Smooth muscle cell (in vitro differentiated cells): ENCODE data around the gene CSNK2A3. TPM values are rescaled to one million over a fixed set of nuclear protein-coding genes. Genes with fewer than 3 reads are reported as not detected.

Experiments used
- DNase-seq: peaks from one replicate; lab custom pipeline; 2025; ENCODE audit not compliant: unreplicated experiment; lab: John Stamatoyannopoulos, UW
- H2AFZ ChIP-seq: fragments of 200-600 bp; sonication (generic); 2 replicates; pipeline ENCODE4 v1.6.0; 2016; ENCODE audit warnings: antibody characterized with exemption, low read depth, mild to moderate bottlenecking
- H3F3A ChIP-seq: fragments of 200-600 bp; sonication (generic); 2 replicates; pipeline ENCODE4 v1.6.0; 2017; ENCODE audit warnings: antibody characterized with exemption, low read depth
- H3K27ac ChIP-seq: fragments of 200-600 bp; sonication (generic); 2 replicates; pipeline ENCODE4 v1.5.1; 2016; ENCODE audit warnings: low read depth, mild to moderate bottlenecking
- H3K27me3 ChIP-seq: fragments of 200-600 bp; sonication (generic); 2 replicates; pipeline ENCODE4 v1.6.1; 2016; ENCODE audit warnings: low read depth, mild to moderate bottlenecking
- H3K36me3 ChIP-seq: fragments of 200-600 bp; sonication (generic); 2 replicates; pipeline ENCODE4 v1.5.1; 2016; ENCODE audit warnings: low read depth
- H3K4me1 ChIP-seq: fragments of 200-600 bp; sonication (generic); 2 replicates; pipeline ENCODE4 v1.5.1; 2016; ENCODE audit warnings: low read depth
- H3K4me2 ChIP-seq: fragments of 200-600 bp; sonication (generic); 2 replicates; pipeline ENCODE4 v1.6.0; 2016; ENCODE audit warnings: mild to moderate bottlenecking
- H3K4me3 ChIP-seq: fragments of 200-600 bp; sonication (generic); 2 replicates; pipeline ENCODE4 v1.5.1; 2016; ENCODE audit warnings: mild to moderate bottlenecking
- H3K79me2 ChIP-seq: fragments of 200-600 bp; sonication (generic); 2 replicates; pipeline ENCODE4 v1.6.0; 2016; ENCODE audit warnings: low read depth, mild to moderate bottlenecking
- H3K9ac ChIP-seq: fragments of 200-600 bp; sonication (generic); 2 replicates; pipeline ENCODE4 v1.6.0; 2016; ENCODE audit warnings: low read depth
- H3K9me3 ChIP-seq: fragments of 200-600 bp; sonication (generic); replicated peaks from 2 replicates; pipeline ENCODE4 v1.5.1; 2016; ENCODE audit warnings: low read depth
- H4K20me1 ChIP-seq: fragments of 200-600 bp; sonication (generic); 2 replicates; pipeline ENCODE4 v1.6.0; 2016; ENCODE audit warnings: low read depth
- WGBS: methylation state at CpG from one replicate; pipeline ENCODE4 v1.1.7; 2016; ENCODE audit warnings: low lambda C conversion rate; 5-methylcytosine and 5-hydroxymethylcytosine counted together
- polyA plus RNA-seq: library from polyadenylated mRNA; unstranded; fragments of >200 nt; fragmentation: Nextera tagmentation; extraction: Ambion mirVana; gene quantifications from 2 replicates; pipeline ENCODE4 v1.2.1, GENCODE V29; 2016
- total RNA-seq: library from RNA; depleted of rRNA; stranded (reverse); fragments of >200 nt; gene quantifications from 2 replicates; pipeline ENCODE4 v1.2.3, GENCODE V29; 2014
- TF ChIP-seq, protein P1 (sequence below): fragments of 200-600 bp; sonication (generic); IDR thresholded peaks from 2 replicates; pipeline ENCODE4 v1.5.1; 2017; ENCODE audit warnings: borderline replicate concordance, mild to moderate bottlenecking, antibody characterized with exemption; ENCODE audit not compliant: insufficient read depth, poor library complexity, severe bottlenecking

Gene CSNK2A3
- total and polyA plus RNA-seq, 2 experiments from 2014 or later = 1.0 to 1.1 TPM

DNA sequence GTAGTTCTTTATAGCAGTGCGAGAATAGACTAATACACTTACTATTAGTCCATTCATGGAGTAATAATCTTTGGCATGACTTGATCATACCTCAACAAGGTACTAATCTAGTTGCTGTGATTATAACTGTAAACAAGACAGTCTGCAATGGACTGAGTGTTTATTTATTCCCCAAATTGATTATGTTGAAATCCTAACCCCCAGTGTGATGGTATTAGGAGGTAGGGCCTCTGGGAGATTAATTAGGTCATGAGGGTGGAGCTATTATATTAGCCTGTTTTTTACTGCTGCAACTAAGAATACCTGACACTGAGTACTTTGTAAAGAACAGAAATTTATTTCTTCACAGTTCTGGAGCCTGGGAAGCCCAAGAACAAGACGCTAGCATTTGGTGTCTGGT is 30.9 kb upstream of the CSNK2A3 start:
- H4K20me1 ChIP-seq = no peaks in the 10 kb centered on the region
- H3K79me2 ChIP-seq = no peaks in the 10 kb centered on the region
- no peak overlapping the region for H3K4me2 ChIP-seq
- H3K27me3 ChIP-seq = no peaks in the 10 kb centered on the region
- no peak overlapping the region for H2AFZ ChIP-seq
- TF ChIP-seq, protein P1, sequence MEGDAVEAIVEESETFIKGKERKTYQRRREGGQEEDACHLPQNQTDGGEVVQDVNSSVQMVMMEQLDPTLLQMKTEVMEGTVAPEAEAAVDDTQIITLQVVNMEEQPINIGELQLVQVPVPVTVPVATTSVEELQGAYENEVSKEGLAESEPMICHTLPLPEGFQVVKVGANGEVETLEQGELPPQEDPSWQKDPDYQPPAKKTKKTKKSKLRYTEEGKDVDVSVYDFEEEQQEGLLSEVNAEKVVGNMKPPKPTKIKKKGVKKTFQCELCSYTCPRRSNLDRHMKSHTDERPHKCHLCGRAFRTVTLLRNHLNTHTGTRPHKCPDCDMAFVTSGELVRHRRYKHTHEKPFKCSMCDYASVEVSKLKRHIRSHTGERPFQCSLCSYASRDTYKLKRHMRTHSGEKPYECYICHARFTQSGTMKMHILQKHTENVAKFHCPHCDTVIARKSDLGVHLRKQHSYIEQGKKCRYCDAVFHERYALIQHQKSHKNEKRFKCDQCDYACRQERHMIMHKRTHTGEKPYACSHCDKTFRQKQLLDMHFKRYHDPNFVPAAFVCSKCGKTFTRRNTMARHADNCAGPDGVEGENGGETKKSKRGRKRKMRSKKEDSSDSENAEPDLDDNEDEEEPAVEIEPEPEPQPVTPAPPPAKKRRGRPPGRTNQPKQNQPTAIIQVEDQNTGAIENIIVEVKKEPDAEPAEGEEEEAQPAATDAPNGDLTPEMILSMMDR = no peak
- no peak for DNase-seq
- H3K9ac ChIP-seq = no peak overlapping the region
- no peak overlapping the region for H3K4me3 ChIP-seq
- H3F3A ChIP-seq = no peaks in the 10 kb centered on the region
- no peak overlapping the region for H3K27ac ChIP-seq
- no peaks in the 10 kb centered on the region for H3K36me3 ChIP-seq
- H3K4me1 ChIP-seq = no peaks in the 10 kb centered on the region
- H3K9me3 ChIP-seq = no peaks in the 10 kb centered on the region
- WGBS = 91% methylated on average over 2 of the region's 2 CpGs

DNA sequence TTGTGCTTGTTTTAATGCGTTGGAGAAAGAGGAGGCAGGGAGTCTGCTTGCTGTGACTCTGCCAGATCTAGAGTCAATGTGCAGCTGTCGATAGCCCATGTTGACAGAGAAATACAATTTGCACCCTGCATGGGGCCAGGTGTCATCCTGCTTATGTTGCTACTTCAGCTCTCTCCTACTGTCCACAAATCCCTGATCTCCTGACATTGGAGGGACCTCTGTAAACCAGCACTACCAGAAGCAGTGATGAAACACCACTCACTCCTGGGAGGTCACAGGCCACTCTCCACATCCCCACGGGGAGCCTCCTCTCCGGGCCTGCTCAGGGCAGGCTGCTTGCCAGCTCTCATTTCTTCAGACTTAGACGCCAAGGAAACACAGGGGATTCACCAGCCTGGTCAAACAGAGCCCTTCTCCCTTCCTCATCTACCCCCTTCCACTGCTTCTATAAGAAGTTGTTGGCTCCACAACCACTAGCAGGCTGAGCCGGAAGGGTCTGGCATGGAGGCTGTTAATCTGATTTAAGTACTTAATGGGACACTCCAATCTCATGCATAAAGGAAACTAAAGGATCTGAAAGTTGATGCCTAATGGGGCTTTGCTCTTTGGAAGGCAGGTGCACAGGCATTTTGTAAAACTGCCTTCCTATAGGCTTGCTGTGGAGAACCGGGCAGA is 29.9 kb upstream of the CSNK2A3 start:
- 86% methylated on average over 7 of the region's 7 CpGs for WGBS
- no peak for DNase-seq

DNA sequence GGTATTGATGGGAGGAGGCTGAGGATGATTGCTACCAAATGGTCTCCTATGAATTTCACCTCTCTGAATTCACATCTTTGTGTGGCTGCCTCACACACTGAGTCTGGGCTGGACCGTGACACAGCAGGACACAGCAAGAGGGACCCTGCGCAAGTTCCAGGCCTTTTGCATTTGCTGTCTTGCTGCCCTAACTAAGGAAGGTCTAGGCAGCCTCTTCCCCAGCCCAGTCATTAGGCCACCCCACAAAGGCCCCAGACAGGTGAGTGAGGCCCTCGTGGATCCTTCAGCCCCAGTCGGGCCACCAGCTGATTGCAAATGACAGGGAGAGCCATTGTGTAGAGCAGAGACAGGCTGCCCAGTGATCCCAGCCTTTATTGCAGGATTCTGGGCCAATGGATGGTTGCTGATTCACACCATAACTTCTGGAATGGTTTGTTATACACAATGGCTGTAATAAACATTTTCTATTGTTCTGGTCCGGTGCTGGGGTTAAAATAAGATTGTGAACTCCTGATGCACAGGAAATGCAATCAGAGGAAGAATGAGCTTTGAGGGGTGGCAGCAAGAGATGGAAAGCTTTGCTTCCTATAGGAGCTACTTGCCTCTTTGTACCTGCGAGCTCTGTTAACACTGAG is 28.5 kb upstream of the CSNK2A3 start:
- 88% methylated on average over 6 of the region's 6 CpGs for WGBS
- H3K9me3 ChIP-seq = no peaks in the 10 kb centered on the region
- H3K4me1 ChIP-seq = no peaks in the 10 kb centered on the region
- H3K36me3 ChIP-seq = no peaks in the 10 kb centered on the region
- H2AFZ ChIP-seq = no peak overlapping the region
- H4K20me1 ChIP-seq = no peaks in the 10 kb centered on the region
- no peak for DNase-seq
- no peak overlapping the region for H3K4me3 ChIP-seq
- H3K9ac ChIP-seq = no peak overlapping the region
- no peaks in the 10 kb centered on the region for H3K27me3 ChIP-seq
- H3K27ac ChIP-seq = no peak overlapping the region
- H3F3A ChIP-seq = no peaks in the 10 kb centered on the region
- TF ChIP-seq, protein P1 = no peak
- no peak overlapping the region for H3K4me2 ChIP-seq
- H3K79me2 ChIP-seq = no peaks in the 10 kb centered on the region

More for the DNA sequence above, 29.9 kb upstream of the CSNK2A3 start:
- no peaks in the 10 kb centered on the region for H3K27me3 ChIP-seq
- H2AFZ ChIP-seq = no peak overlapping the region
- H3K4me1 ChIP-seq = no peaks in the 10 kb centered on the region
- no peaks in the 10 kb centered on the region for H3K9me3 ChIP-seq
- H3K36me3 ChIP-seq = no peaks in the 10 kb centered on the region
- H4K20me1 ChIP-seq = no peaks in the 10 kb centered on the region
- H3K9ac ChIP-seq = no peak overlapping the region
- TF ChIP-seq, protein P1 = no peak
- no peak overlapping the region for H3K27ac ChIP-seq
- no peak overlapping the region for H3K4me2 ChIP-seq
- H3K79me2 ChIP-seq = no peaks in the 10 kb centered on the region
- H3K4me3 ChIP-seq = no peak overlapping the region
- no peaks in the 10 kb centered on the region for H3F3A ChIP-seq
